ENCODE measurements around the gene KCNQ1OT1.

GRCh38 chr11:2721210-2721916 is 21.6 kb upstream of the KCNQ1OT1 start:
- TF ChIP-seq, protein P1, sequence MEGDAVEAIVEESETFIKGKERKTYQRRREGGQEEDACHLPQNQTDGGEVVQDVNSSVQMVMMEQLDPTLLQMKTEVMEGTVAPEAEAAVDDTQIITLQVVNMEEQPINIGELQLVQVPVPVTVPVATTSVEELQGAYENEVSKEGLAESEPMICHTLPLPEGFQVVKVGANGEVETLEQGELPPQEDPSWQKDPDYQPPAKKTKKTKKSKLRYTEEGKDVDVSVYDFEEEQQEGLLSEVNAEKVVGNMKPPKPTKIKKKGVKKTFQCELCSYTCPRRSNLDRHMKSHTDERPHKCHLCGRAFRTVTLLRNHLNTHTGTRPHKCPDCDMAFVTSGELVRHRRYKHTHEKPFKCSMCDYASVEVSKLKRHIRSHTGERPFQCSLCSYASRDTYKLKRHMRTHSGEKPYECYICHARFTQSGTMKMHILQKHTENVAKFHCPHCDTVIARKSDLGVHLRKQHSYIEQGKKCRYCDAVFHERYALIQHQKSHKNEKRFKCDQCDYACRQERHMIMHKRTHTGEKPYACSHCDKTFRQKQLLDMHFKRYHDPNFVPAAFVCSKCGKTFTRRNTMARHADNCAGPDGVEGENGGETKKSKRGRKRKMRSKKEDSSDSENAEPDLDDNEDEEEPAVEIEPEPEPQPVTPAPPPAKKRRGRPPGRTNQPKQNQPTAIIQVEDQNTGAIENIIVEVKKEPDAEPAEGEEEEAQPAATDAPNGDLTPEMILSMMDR (IDR thresholded peaks at IDR 0.05; ENCODE audit: low read length), result no peak
- no peak for TF ChIP-seq EZH2 (IDR thresholded peaks at IDR 0.05; ENCODE audit: borderline replicate concordance, low read length)

Data from OCI-LY1 (cell line).